HepG2 (cell line): ENCODE data around the gene TRIM44. TPM values are rescaled to one million over a fixed set of nuclear protein-coding genes. Genes with fewer than 3 reads are reported as not detected.
A peak's percentile ranks its signal among the peaks of the same experiment; 100 is the strongest.

Source experiments
- ATAC-seq: fragments of 200-7000 bp; cut with Tn5 transposase; 3 replicates; pipeline ENCODE4 v1.9.1; 2020; ENCODE audit warnings: mild to moderate bottlenecking, moderate library complexity
- Bru-seq: library from RNA; stranded (reverse); fragments of 400-500 nt; gene quantifications from one replicate; lab custom pipeline; 2021; lab: Mats Ljungman, UMichigan
- BruChase-seq, 2 experiments: library from RNA; stranded (reverse); fragments of 400-500 nt; gene quantifications; one replicate each; lab custom pipeline; 2021; lab: Mats Ljungman, UMichigan
- BruUV-seq: library from RNA; stranded (reverse); fragments of 400-500 nt; replicated peaks from 2 replicates; lab custom pipeline; 2021; lab: Mats Ljungman, UMichigan
- CTCF ChIA-PET: fragments of 300-600 bp; formaldehyde crosslinking; extraction: SDS; loops from one replicate; lab custom pipeline; 2021; ENCODE audit warnings: low total read pairs, inconsistent platforms, low intra/inter-chr PET ratio; lab: Yijun Ruan, JAX
- POLR2A ChIA-PET: fragments of 350-600 bp; sonication (Branson Sonifier 250); formaldehyde crosslinking; loops from one replicate; lab custom pipeline; 2020; ENCODE audit warnings: antibody characterized with exemption, inconsistent platforms; lab: Yijun Ruan, JAX
- DNase-seq: peaks from one replicate; pipeline ENCODE4 v3.0.0-alpha.2; 2015; ENCODE audit warnings: low spot score
- FAIRE-seq: peaks from 3 replicates; lab custom pipeline; 2011; peaks lifted over from hg19 to GRCh38; lab: Jason Lieb, UNC
- H2AFZ ChIP-seq: one replicate; pipeline ENCODE4 v1.6.1; 2011; ENCODE audit warnings: low read length, inconsistent platforms
- H3K27ac ChIP-seq: fragments of 300-600 bp; 3 replicates; pipeline ENCODE4 v1.8.0; 2011; ENCODE audit warnings: mixed run types, mild to moderate bottlenecking, mixed read lengths, low read length, inconsistent platforms; ENCODE audit not compliant: insufficient read depth; ENCODE audit errors: extremely low read length
- H3K27me3 ChIP-seq, 2 experiments: fragments of 200-600 bp in 1 of 2; 2 replicates in 1 of 2; 3 replicates in 1 of 2; pipeline versions ENCODE4 v1.6.0 to v1.8.0; 2011; ENCODE audit warnings: low read length in 2 of 2, mild to moderate bottlenecking in 2 of 2, moderate library complexity in 2 of 2, inconsistent platforms in 1 of 2; ENCODE audit not compliant: insufficient read depth in 2 of 2, control insufficient read depth in 1 of 2
- H3K36me3 ChIP-seq, 2 experiments: fragments of 200-600 bp in 1 of 2; replicated peaks in 1 of 2; 2 replicates in 1 of 2; 3 replicates in 1 of 2; pipeline versions ENCODE4 v1.5.1 to v1.8.0; 2011; ENCODE audit warnings: low read length in 2 of 2, inconsistent platforms in 1 of 2; ENCODE audit not compliant: insufficient read depth in 2 of 2, control insufficient read depth in 1 of 2
- H3K4me1 ChIP-seq: 2 replicates; pipeline ENCODE4 v1.5.1; 2012; ENCODE audit warnings: low read length, inconsistent platforms; ENCODE audit not compliant: insufficient read depth
- H3K4me2 ChIP-seq: 2 replicates; pipeline ENCODE4 v1.6.0; 2011; ENCODE audit warnings: low read depth, low read length, inconsistent platforms
- H3K4me3 ChIP-seq, 3 experiments: fragments of 200-600 bp in 1 of 3; sonication (generic), shearing (Covaris generic) in 1 of 3; replicated peaks in 1 of 3; 2 replicates each; pipeline ENCODE4 v1.5.1; 2011 to 2016; ENCODE audit warnings: low read length in 3 of 3, inconsistent platforms in 2 of 3, low read depth in 2 of 3, mild to moderate bottlenecking in 2 of 3, control low read depth in 1 of 3, mixed read lengths in 1 of 3; ENCODE audit not compliant: insufficient read depth in 1 of 3
- H3K79me2 ChIP-seq: one replicate; pipeline ENCODE4 v1.6.1; 2011; ENCODE audit warnings: low read length, inconsistent platforms; ENCODE audit not compliant: insufficient read depth
- H3K9ac ChIP-seq: 2 replicates; pipeline ENCODE4 v1.6.0; 2011; ENCODE audit warnings: mild to moderate bottlenecking, low read depth, low read length, inconsistent platforms; ENCODE audit not compliant: insufficient read depth
- H3K9me3 ChIP-seq: 2 replicates; pipeline ENCODE4 v1.5.1; 2012; ENCODE audit warnings: mild to moderate bottlenecking, low read length
- H4K20me1 ChIP-seq: 2 replicates; pipeline ENCODE4 v1.6.0; 2011; ENCODE audit warnings: inconsistent platforms, mild to moderate bottlenecking, low read length, moderate library complexity; ENCODE audit not compliant: insufficient read depth
- ATF5 ChIP-seq: sonication (generic); formaldehyde crosslinking; IDR thresholded peaks from 2 replicates; pipeline ENCODE4 v1.4.0; 2020; ENCODE audit warnings: mild to moderate bottlenecking, low read depth, missing genetic modification reagents
- ETV6 ChIP-seq: sonication (generic); formaldehyde crosslinking; conservative IDR thresholded peaks from 2 replicates; pipeline ENCODE4 v1.4.0; 2020; ENCODE audit warnings: missing genetic modification reagents
- FUBP1 ChIP-seq: sonication (generic); formaldehyde crosslinking; IDR thresholded peaks from 2 replicates; pipeline ENCODE4 v1.5.1; 2020; ENCODE audit warnings: missing genetic modification reagents, mild to moderate bottlenecking, borderline replicate concordance
- HMGA1 ChIP-seq: sonication (generic); formaldehyde crosslinking; conservative IDR thresholded peaks from 2 replicates; pipeline ENCODE4 v1.4.0; 2020; ENCODE audit warnings: missing genetic modification reagents
- HNRNPK ChIP-seq: fragments of 200-400 bp; formaldehyde crosslinking; IDR thresholded peaks from 2 replicates; pipeline ENCODE4 v1.6.1; 2018; ENCODE audit warnings: low read length, low read depth, moderate library complexity, mild to moderate bottlenecking; ENCODE audit not compliant: poor library complexity, severe bottlenecking
- HOXA3 ChIP-seq: sonication (generic); formaldehyde crosslinking; IDR thresholded peaks from 2 replicates; pipeline ENCODE4 v1.5.0; 2020; ENCODE audit warnings: missing genetic modification reagents
- RARA ChIP-seq: IDR thresholded peaks from 2 replicates; pipeline ENCODE4 v1.6.1; 2016; ENCODE audit warnings: missing genetic modification reagents, missing compliant biosample characterization
- RXRA ChIP-seq: sonication (generic); formaldehyde crosslinking; IDR thresholded peaks from 2 replicates; pipeline ENCODE4 v1.5.1; 2020; ENCODE audit warnings: missing genetic modification reagents
- SALL1 ChIP-seq: sonication (generic); formaldehyde crosslinking; IDR thresholded peaks from 2 replicates; pipeline ENCODE4 v1.8.0; 2022; ENCODE audit warnings: mild to moderate bottlenecking, missing genetic modification reagents
- TCF7 ChIP-seq: sonication (generic); IDR thresholded peaks from 2 replicates; pipeline ENCODE4 v1.6.1; 2016; ENCODE audit warnings: antibody characterized with exemption, low read depth
- ZBTB25 ChIP-seq: IDR thresholded peaks from 2 replicates; pipeline ENCODE4 v1.6.1; 2018; ENCODE audit warnings: missing genetic modification reagents
- ZSCAN29 ChIP-seq: sonication (generic); formaldehyde crosslinking; conservative IDR thresholded peaks from 2 replicates; pipeline ENCODE4 v1.4.0; 2020; ENCODE audit warnings: mild to moderate bottlenecking, missing genetic modification reagents
- ZZZ3 ChIP-seq: sonication (generic); formaldehyde crosslinking; IDR thresholded peaks from 2 replicates; pipeline ENCODE4 v1.4.0; 2020; ENCODE audit warnings: missing genetic modification reagents, mild to moderate bottlenecking, borderline replicate concordance
- WGBS: methylation state at CpG from one replicate; pipeline ENCODE4 v1.1.6; 2017; ENCODE audit warnings: low lambda C conversion rate; 5-methylcytosine and 5-hydroxymethylcytosine counted together
- in situ Hi-C: cut with HindIII; loops from 2 replicates; pipeline ENCODE4 v1.10.0; 2017; ENCODE audit warnings: low pct_unique_long_range_greater_than_20kb; ENCODE audit not compliant: extremely low pct_ligation_motif_present
- intact Hi-C: fragments of 100-400 bp; cut with micrococcal nuclease; formaldehyde crosslinking; loops from one replicate; pipeline ENCODE4 v1.10.0; 2022; ENCODE audit not compliant: unreplicated experiment
- long read RNA-seq, 2 experiments: library from RNA in 1 of 2; library from polyadenylated mRNA in 1 of 2; stranded (forward) in 1 of 2; unstranded in 1 of 2; transcript quantifications; one replicate each; pipeline ENCODE4 v2.0.0, GENCODE V29; 2019 to 2022
- polyA minus RNA-seq, 3 experiments: library from RNA; depleted of rRNA, polyadenylated mRNA; stranded (reverse); fragments of >200 nt; gene quantifications; 2 replicates each; pipeline ENCODE4 v1.2.3, GENCODE V29; 2011; ENCODE audit warnings: low replicate concordance in 1 of 3
- polyA plus RNA-seq, 8 experiments: library from polyadenylated mRNA; depleted of rRNA in 3 of 8; stranded (reverse) in 7 of 8; unstranded in 1 of 8; fragments of >200 nt; fragmentation: Illumina TruSeq in 4 of 8; extraction: Trizol in 4 of 8; gene quantifications; 2 replicates each; pipeline versions ENCODE4 v1.2.1 to v1.2.3, GENCODE V29; 2011 to 2016; ENCODE audit warnings: low read depth in 4 of 8, missing spikeins in 1 of 8, mixed read lengths in 1 of 8; ENCODE audit not compliant: insufficient read depth in 1 of 8
- total RNA-seq, 5 experiments: library from RNA; depleted of rRNA; stranded (reverse); fragments of >200 nt; fragmentation: Illumina TruSeq; extraction: Trizol; gene quantifications; 2 replicates each; pipeline ENCODE4 v1.2.3, GENCODE V29; 2016; ENCODE audit warnings: low read depth in 1 of 5

The TRIM44 gene
- 22.7 and 25.6 TPM in 2 replicates for total RNA-seq (2016; rRNA removed; fragmentation: Illumina TruSeq; extraction: Trizol)
- total RNA-seq (2016; cell fraction: cytosol; rRNA removed; fragmentation: Illumina TruSeq; extraction: Trizol; ENCODE audit: low read depth), result 1.0 and 1.4 TPM in 2 replicates
- total RNA-seq (2016; cell fraction: insoluble cytoplasmic fraction; rRNA removed; fragmentation: Illumina TruSeq; extraction: Trizol), result 20.8 and 25.6 TPM in 2 replicates
- 5.2 and 7.4 TPM in 2 replicates for total RNA-seq (2016; cell fraction: membrane; rRNA removed; fragmentation: Illumina TruSeq; extraction: Trizol)
- 14.3 and 15.2 TPM in 2 replicates for total RNA-seq (2016; cell fraction: nucleus; rRNA removed; fragmentation: Illumina TruSeq; extraction: Trizol)
- 50.3 and 51.3 TPM in 2 replicates for polyA plus RNA-seq (2011; rRNA removed)
- 24.6 and 38.2 TPM in 2 replicates for polyA plus RNA-seq (2011; cell fraction: cytosol; rRNA removed)
- 51.2 and 70.4 TPM in 2 replicates for polyA plus RNA-seq (2011; cell fraction: nucleus; rRNA removed)
- 34.4 and 35.4 TPM in 2 replicates for polyA plus RNA-seq (2012)
- 2.4 and 2.5 TPM in 2 replicates for polyA plus RNA-seq (2016; cell fraction: cytosol; fragmentation: Illumina TruSeq; extraction: Trizol; ENCODE audit: low read depth)
- 24.9 and 32.9 TPM in 2 replicates for polyA plus RNA-seq (2016; cell fraction: insoluble cytoplasmic fraction; fragmentation: Illumina TruSeq; extraction: Trizol; ENCODE audit: low read depth)
- 7.1 and 7.9 TPM in 2 replicates for polyA plus RNA-seq (2016; cell fraction: membrane; fragmentation: Illumina TruSeq; extraction: Trizol; ENCODE audit: low read depth)
- 20.8 and 29.6 TPM in 2 replicates for polyA plus RNA-seq (2016; cell fraction: nucleus; fragmentation: Illumina TruSeq; extraction: Trizol; ENCODE audit: insufficient read depth, low read depth)
- polyA minus RNA-seq (2011; rRNA and poly(A)+ RNA removed; ENCODE audit: low replicate concordance), result 53.2 and 117 TPM in 2 replicates
- polyA minus RNA-seq (2011; cell fraction: cytosol; rRNA and poly(A)+ RNA removed), result 26.8 and 39.3 TPM in 2 replicates
- 23.8 and 32.2 TPM in 2 replicates for polyA minus RNA-seq (2011; cell fraction: nucleus; rRNA and poly(A)+ RNA removed)
- Bru-seq, nascent RNA, result percentile 83 among the genes with signal in this experiment
- BruChase-seq, experiment 1, labeled RNA remaining after a 6-hour chase, result percentile 83 among the genes with signal in this experiment
- BruChase-seq, experiment 2, labeled RNA remaining after a 2-hour chase, result percentile 81 among the genes with signal in this experiment
- long read RNA-seq, experiment 1, full-length matches to known transcripts, result 6 of 13 reads
- long read RNA-seq, experiment 1, partial matches to known transcripts, result 0 of 13 reads
- long read RNA-seq, experiment 1, other reads (novel, unspliced or antisense), result 7 of 13 reads
- long read RNA-seq, experiment 2, full-length matches to known transcripts, result 35 of 151 reads
- long read RNA-seq, experiment 2, partial matches to known transcripts, result 107 of 151 reads
- long read RNA-seq, experiment 2, other reads (novel, unspliced or antisense), result 9 of 151 reads

DNA sequence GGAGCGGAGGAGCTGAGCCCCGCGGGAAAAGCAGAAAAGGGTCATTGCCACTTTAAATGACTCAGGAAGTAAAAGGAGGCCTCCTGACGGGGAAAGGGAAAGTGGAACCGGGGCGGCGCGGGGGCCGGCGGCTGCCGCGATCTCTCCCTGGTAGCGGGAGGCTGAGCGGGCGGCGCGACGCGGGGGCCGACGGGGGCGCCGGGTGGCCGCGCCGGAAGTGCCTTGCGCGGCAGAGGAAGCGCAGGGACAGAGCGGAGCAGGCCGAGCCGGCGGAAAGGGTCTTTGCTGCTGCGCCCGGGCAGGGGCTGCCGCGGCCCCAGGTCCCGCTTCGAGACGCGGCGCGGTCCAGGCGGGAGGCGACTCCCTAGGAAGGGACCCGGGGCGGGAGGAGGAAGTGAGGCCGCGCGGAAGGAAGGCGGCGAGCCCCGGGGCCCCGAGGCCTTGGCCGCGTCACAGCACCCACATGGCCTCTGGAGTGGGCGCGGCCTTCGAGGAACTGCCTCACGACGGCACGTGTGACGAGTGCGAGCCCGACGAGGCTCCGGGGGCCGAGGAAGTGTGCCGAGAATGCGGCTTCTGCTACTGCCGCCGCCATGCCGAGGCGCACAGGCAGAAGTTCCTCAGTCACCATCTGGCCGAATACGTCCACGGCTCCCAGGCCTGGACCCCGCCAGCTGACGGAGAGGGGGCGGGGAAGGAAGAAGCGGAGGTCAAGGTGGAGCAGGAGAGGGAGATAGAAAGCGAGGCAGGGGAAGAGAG, at the start of gene TRIM44:
TSS of gene TRIM44 (plus strand) at position 127 of the 759 bp plus-strand sequence. CDS start at position 464, 337 bp downstream.
- H3K9ac ChIP-seq, result peak within 1 kb of the TSS; percentile 82
- peaks cover 5% of the 10 kb centered on the region; the same call in 1 of the 2 replicates for H4K20me1 ChIP-seq
- H3K4me1 ChIP-seq, result peaks cover 48% of the 10 kb centered on the region
- peaks cover 0 to 16% of the 10 kb centered on the region in 2 experiments; a peak in 3 of 5 replicates for H3K27me3 ChIP-seq
- BruUV-seq, result TSS peak; percentile 69
- ATAC-seq (peak; percentile 89), FAIRE-seq (no peak), DNase-seq (peak; percentile 59)
- ChIA-PET CTCF (no interaction called here), POLR2A (interaction anchor here (1.4 kb wide), 1 partner anchor 33 kb away, joined by 3 read pairs; no protein-coding TSS in a partner anchor)
- H3K4me2 ChIP-seq, result peak within 1 kb of the TSS; percentile 93
- H3K9me3 ChIP-seq, result peaks cover 15% of the 10 kb centered on the region; the same call in 1 of the 2 replicates
- H3K4me3 ChIP-seq, result peak within 1 kb of the TSS; percentile 54 to 73 (median 64)
- in situ Hi-C loops (loop anchor here (10.0 kb wide), 1 partner anchor 72 kb away; no protein-coding TSS in a partner anchor), intact Hi-C loops (loop anchor here (1.0 to 5.0 kb wide), 2 partner anchors 47 to 159 kb away; no protein-coding TSS in a partner anchor)
- peaks cover 48% of the 10 kb centered on the region for H3K79me2 ChIP-seq
- H3K36me3 ChIP-seq, result no peaks in the 10 kb centered on the region; a peak in 1 of 5 replicates
- H3K27ac ChIP-seq, result peak within 1 kb of the TSS; percentile 89
- H2AFZ ChIP-seq, result peak within 1 kb of the TSS; percentile 75
- 28% methylated on average over 32 of the region's 82 CpGs for WGBS
- TF ChIP-seq RARA (CRISPR knock-in tag) (peak; percentile 70), TCF7 (no peak), ZSCAN29 (CRISPR knock-in tag) (peak; percentile 91), HOXA3 (CRISPR knock-in tag) (peak; percentile 91), RXRA (CRISPR knock-in tag) (peak; percentile 84), ZZZ3 (peak; percentile 89), ATF5 (CRISPR knock-in tag) (peak; percentile 98; the same call in 1 of the 2 replicates), HNRNPK (peak; percentile 65), ZBTB25 (CRISPR knock-in tag) (peak; percentile 82), ETV6 (peak; percentile 92), FUBP1 (no peak), HMGA1 (CRISPR knock-in tag) (no peak), SALL1 (CRISPR knock-in tag) (peak; percentile 95)
